ENCODE results near the gene CIAO2B.
"Not testable (repeated sequence)": the region's sequence is repeated elsewhere in the genome, so short reads cannot be mapped to it uniquely, and the experiment has no call there.

The CIAO2B gene

GRCh38 chr16:66955363-66956153 is 21.4 kb upstream of the CIAO2B start:
- not testable (repeated sequence) for DNase-seq (ENCODE audit: low read depth)

- DNase-seq (ENCODE audit: low read depth): peak; percentile 61
These were observed 20.0 kb upstream of the CIAO2B start for GRCh38 chr16:66954097-66954659.

DNA sequence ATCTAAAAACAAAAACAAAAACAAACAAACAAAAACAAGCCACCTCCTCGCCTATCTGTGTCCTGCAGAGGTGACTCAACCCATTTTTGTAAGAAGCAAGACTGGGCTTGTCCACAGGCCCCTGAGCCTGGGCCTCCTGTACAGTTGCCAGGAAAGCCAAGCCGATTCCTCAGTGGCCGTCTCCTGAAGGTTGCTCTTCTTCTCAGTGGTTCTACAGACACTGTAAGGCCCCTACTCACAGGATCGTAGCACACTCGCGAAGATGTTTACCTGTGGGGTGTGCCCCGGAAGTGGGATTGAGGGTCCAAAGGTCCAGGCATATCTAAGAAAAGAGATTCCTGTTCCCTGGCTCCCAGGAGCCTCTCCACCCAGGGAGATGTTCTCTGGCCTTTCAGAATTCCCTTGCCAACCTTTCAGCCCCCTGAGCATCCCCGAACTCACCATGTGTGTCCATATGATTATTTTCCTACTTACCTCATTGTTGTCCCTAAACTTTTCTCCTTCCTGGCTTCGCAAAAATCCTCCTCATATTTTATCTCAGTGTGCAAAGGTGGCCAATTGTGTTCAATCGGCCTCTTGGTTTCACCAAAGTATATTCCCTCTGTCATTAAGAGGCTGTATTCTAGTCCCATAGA is 19.4 kb upstream of the CIAO2B start:
- no peak for DNase-seq (ENCODE audit: low read depth)

GRCh38 chr16:66952430-66953110 is 18.4 kb upstream of the CIAO2B start:
- DNase-seq (ENCODE audit: low read depth): no peak

- no peak for DNase-seq (ENCODE audit: low read depth)
These were observed 17.0 kb upstream of the CIAO2B start for GRCh38 chr16:66950971-66951790.

GRCh38 chr16:66950437-66950836 is 16.2 kb upstream of the CIAO2B start:
- no peak for DNase-seq (ENCODE audit: low read depth)

DNA sequence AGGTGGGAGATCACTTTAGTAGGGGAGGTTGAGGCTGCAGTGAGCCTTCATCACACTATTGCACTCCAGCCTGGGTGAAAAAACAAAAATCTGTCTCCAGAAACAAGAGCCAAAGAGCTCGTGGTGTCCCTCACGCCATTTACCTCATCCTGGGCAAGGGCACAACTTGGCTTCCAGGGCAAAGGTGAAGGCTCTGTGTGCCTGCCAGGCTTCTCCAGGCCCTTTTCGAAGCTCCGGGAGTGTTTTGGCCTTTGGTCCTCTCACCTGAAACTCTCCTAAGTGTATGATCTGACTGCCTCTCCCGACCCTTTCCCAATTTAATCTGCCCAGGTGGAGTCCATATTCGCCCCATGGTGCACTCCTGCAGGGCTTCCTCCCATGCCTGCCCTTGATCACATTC is 15.3 kb upstream of the CIAO2B start:
- DNase-seq (ENCODE audit: low read depth): no peak

DNA sequence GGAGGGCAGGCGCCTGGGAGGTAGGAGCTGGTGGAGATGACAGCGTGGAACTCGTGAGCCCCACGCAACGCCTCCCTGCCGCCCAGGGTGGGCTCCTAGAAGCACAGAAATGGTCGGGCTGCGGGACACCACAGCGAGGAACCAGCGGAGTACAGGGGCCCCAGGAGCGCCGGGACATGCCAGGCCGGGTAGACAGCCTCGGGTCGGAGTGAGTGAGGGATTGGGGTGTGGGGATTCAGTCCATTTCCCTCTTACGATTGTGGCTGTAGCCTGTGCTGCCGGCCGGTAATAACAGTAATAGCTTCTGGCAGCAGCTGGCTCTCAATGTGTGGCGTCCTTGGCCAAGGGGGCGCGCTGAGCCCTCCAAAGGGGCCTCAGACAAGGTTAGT is 14.6 kb upstream of the CIAO2B start:
- no peak for DNase-seq (ENCODE audit: low read depth)

DNA sequence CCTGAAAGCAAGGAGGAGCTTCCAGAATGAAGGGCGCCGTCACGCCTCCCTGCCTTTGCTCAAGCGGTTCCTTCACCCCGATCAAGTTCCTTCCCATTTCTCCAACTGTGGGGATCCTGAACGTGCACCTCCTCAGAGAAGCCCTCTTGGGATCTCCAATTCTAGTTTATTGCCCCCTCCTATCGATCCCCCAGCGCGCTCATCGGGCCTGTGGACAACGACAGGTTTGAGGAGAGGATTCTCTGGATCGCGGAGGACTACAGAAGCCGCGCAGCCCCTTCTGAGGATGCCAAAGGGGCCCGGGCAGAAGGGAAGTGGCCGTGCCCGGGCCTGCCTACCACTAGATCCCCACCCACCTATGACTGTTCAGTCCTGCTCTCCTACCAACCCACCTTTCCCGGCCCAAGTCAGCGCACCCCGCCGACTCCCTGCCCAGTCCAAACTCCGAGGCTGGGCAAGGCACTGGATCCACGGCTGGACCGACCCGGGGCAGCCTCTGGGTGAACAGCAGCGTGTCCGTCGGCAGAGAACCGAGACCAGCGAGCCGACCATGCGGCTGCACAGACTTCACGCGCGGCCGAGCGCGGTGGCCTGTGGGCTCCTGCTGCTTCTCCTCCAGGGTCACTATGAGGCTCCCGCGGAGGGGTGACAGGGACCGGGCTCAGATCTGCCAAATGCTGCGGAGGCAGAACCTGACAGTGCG is 14.1 kb upstream of the CIAO2B start:
- DNase-seq (ENCODE audit: low read depth): no peak

DNA sequence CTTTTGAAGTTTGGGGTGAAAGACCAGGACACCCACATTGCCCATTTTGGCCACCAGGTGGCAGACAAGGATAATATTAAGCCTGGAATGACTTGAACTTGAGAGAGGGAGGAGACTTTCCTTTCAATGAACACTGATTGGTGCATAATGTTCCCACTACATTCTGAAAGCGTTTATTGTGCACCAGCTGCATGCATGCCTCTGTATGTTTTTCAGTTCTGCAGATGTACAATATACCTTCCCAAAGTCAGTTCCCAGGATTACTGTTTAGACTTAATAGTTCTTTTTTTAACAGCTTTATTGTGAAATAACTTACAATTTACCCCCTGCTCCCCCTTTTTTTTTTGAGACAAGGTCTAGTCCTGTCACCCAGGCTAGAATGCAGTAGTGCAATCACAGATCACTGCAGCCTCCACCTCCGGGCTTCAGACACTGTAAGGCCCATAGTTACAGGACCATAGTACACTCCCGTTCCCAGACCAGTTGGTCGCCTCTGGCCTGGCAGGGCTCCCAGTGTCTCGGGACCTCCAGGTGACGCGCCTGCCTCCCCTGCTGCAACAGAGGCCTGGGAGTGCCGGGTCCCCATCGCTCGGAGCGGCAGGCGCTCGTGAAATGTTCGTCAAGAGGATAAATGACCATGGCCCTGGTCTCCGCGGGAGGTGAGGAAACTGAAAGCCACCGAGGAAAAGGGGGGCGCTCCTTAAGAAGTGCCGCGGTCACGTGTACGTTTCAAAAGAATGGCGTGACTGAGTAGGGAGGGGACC is 13.3 kb upstream of the CIAO2B start:
- peak; percentile 72 for DNase-seq (ENCODE audit: low read depth)

DNA sequence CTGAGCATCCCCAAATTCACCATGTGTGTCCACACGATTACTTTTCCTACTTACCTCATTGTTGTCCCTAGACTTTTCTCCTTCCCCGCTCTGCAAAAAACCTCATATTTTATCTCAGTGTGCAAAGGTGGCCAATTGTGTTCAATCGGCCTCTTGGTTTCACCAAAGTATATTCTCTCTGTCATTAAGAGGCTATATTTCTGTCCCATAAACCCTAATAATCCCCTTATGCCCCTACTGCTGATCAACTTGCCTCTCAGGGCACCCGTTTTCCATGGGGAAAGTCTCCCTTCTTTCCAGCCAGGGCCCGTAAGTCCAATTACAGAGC is 12.7 kb upstream of the CIAO2B start:
- no peak for DNase-seq (ENCODE audit: low read depth)

- no peak for DNase-seq (ENCODE audit: low read depth)
These were observed 12.3 kb upstream of the CIAO2B start for GRCh38 chr16:66946541-66946940.

DNA sequence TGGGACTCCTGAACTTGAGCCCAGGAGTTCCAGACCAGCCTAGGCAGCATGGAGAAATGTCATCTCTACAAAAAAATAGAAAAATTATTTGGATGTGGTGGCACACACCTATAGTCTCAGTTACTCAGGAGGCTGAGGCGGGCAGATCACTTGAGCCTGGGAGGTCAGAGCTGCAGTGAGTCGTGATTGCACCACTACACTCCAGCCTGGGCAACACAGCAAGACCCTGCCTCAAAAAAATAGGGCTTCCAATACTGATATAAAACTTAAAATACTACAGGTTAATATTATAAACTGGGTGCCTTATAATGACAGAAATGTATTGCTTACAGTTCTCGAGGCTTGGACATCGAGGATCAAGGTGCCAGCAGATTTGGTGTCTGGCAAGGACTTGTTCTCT is 11.7 kb upstream of the CIAO2B start:
- DNase-seq (ENCODE audit: low read depth): no peak

GRCh38 chr16:66944971-66945370 is 10.8 kb upstream of the CIAO2B start:
- DNase-seq (ENCODE audit: low read depth): not testable (repeated sequence)

- no peak for DNase-seq (ENCODE audit: low read depth)
These were observed 9.8 kb upstream of the CIAO2B start for GRCh38 chr16:66944054-66944441.

- DNase-seq (ENCODE audit: low read depth): no peak
These were observed 9.3 kb upstream of the CIAO2B start for GRCh38 chr16:66943426-66944053.

DNA sequence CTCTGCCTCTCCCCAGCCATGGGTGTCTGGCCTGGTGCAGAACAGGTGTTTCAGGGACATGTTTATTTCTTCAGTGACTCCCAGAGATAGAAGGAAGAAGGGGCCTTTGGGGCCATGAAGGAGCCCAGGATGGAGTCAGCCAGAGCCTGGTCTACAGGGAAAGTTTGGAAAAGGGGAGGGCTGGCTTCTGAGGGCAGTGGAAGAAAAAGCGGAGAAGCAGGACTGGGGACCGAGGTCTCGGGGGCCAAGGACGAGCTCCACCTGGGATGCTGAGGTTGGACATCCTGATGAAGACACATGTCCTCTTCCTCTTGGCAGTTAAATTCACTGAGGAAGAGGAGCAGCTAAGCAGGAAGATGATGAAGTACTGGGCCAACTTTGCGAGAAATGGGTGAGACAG is 8.8 kb upstream of the CIAO2B start:
- DNase-seq (ENCODE audit: low read depth): no peak

- DNase-seq (ENCODE audit: low read depth): no peak
These were observed 6.0 kb upstream of the CIAO2B start for GRCh38 chr16:66940236-66940635.

- DNase-seq (ENCODE audit: low read depth): no peak
These were observed 5.2 kb upstream of the CIAO2B start for GRCh38 chr16:66939366-66939765.

DNA sequence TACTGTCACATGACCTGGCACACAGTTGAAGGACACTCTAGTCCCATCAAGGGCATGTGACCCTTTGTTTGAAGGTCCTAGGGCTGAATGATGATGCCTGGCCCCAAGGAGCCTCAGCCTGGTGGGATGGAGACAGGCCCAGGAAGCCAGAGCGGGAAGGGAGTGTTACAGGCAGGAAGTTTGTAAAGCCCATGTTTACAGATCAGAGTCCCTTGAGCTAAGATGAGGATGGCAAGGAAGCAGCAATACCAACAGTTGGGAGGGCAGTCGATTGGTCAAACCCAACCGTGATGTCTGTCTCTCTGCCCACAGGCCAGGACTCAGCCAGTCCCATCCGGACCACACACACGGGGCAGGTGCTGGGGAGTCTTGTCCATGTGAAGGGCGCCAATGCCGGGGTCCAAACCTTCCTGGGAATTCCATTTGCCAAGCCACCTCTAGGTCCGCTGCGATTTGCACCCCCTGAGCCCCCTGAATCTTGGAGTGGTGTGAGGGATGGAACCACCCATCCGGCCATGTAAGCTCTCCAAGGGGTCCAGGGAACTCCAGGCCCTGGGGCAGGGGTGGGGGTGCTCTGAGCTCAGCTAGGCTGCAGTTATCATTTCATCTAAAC is 3.6 kb upstream of the CIAO2B start:
- no peak for DNase-seq (ENCODE audit: low read depth)
